Suprapubic skin (tissue), 4 donors: ENCODE results near the gene KLKB1. TPM values are rescaled to one million over a fixed set of nuclear protein-coding genes. Genes with fewer than 3 reads are reported as not detected.
A peak's percentile ranks its signal among the peaks of the same experiment; 100 is the strongest.

Experiments
- DNase-seq, 2 donors: peaks; one replicate each; pipeline ENCODE4 v3.0.0-alpha.2; 2019; ENCODE audit warnings: low spot score in 2 of 2
- H3K27ac ChIP-seq: fragments of 200-600 bp; sonication (generic); one replicate; pipeline ENCODE4 v1.5.1; 2019
- H3K27me3 ChIP-seq: fragments of 200-600 bp; sonication (generic); one replicate; pipeline ENCODE4 v1.5.1; 2019
- H3K36me3 ChIP-seq: fragments of 200-600 bp; sonication (generic); one replicate; pipeline ENCODE4 v1.5.1; 2019
- H3K4me1 ChIP-seq: fragments of 200-600 bp; sonication (generic); one replicate; pipeline ENCODE4 v1.5.1; 2019
- H3K4me3 ChIP-seq: fragments of 200-600 bp; sonication (generic); one replicate; pipeline ENCODE4 v1.5.1; 2019; ENCODE audit warnings: mild to moderate bottlenecking
- H3K9me3 ChIP-seq: fragments of 200-600 bp; sonication (generic); one replicate; pipeline ENCODE4 v1.5.1; 2019
- CTCF ChIP-seq, 2 donors: fragments of 200-600 bp in 1 of 2; fragments of 450-650 bp in 1 of 2; sonication (generic) in 1 of 2; IDR thresholded peaks; one replicate each; pipeline ENCODE4 v1.5.1; 2016 to 2019; ENCODE audit warnings: antibody characterized with exemption in 2 of 2, mild to moderate bottlenecking in 1 of 2, moderate library complexity in 1 of 2
- EP300 ChIP-seq: sonication (generic); formaldehyde crosslinking; IDR thresholded peaks from one replicate; pipeline ENCODE4 v1.6.1; 2017; ENCODE audit warnings: antibody characterized with exemption
- POLR2A ChIP-seq, 2 donors: fragments of 450-650 bp; IDR thresholded peaks; one replicate each; pipeline ENCODE4 v1.6.1; 2017; ENCODE audit warnings: antibody characterized with exemption in 2 of 2, mild to moderate bottlenecking in 2 of 2, moderate library complexity in 2 of 2
- POLR2AphosphoS5 ChIP-seq, 3 donors: sonication (generic); formaldehyde crosslinking; IDR thresholded peaks; one replicate each; pipeline ENCODE4 v1.6.1; 2017; ENCODE audit warnings: antibody characterized with exemption in 3 of 3
- WGBS: methylation state at CpG from one replicate; pipeline ENCODE4 v1.1.5; 2018; 5-methylcytosine and 5-hydroxymethylcytosine counted together
- total RNA-seq, 4 donors: library from RNA; depleted of rRNA; stranded (reverse); fragments of >200 nt; gene quantifications; one replicate each; pipeline ENCODE4 v1.1.0, GENCODE V29; 2016

Gene KLKB1
- total RNA-seq, 4 donors from 2014 or later = not detected

GRCh38 chr4:186192066-186192612 is 35.2 kb upstream of the KLKB1 start:
- peak in 1 of 2 donors; percentile 68 for DNase-seq
- H3K27me3 ChIP-seq = no peaks in the 10 kb centered on the region
- H3K4me3 ChIP-seq = peak overlapping the region; percentile 79
- peak overlapping the region; percentile 94 for H3K27ac ChIP-seq
- peaks cover 1% of the 10 kb centered on the region for H3K36me3 ChIP-seq
- no peak for TF ChIP-seq POLR2AphosphoS5 (IDR thresholded peaks at IDR 0.05)
- no peak for TF ChIP-seq EP300
- TF ChIP-seq POLR2A (IDR thresholded peaks at IDR 0.05) = no peak
- no peak for TF ChIP-seq CTCF (IDR thresholded peaks at IDR 0.05)
- peaks cover 32% of the 10 kb centered on the region for H3K4me1 ChIP-seq
- no peaks in the 10 kb centered on the region for H3K9me3 ChIP-seq
- WGBS = 8% methylated on average over 12 of the region's 22 CpGs

DNA sequence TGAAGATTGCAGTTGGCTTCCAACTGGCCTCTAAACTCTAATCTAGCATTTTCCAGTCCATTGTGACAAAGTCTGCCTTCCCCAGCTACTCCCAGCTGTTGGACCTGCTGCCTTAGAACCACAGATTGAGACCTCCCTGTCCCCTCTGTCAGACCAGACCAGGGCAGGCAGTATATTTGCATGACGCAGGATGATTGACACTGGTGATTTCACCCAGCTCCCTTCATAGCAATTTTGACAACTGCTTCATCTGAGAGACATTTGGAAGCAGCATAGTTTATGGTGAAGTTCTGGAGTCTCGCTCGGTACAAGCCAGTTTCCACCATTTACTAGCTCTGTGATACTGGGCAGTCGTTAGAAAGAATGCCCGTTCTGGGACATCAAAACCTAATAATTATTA is 33.5 kb upstream of the KLKB1 start:
- 92% methylated on average over 5 of the region's 5 CpGs for WGBS
- Histone ChIP-seq H3K4me3 (no peak overlapping the region), H3K27ac (no peak overlapping the region), H3K36me3 (peaks cover 2% of the 10 kb centered on the region), H3K9me3 (no peaks in the 10 kb centered on the region), H3K27me3 (no peaks in the 10 kb centered on the region), H3K4me1 (peaks cover 32% of the 10 kb centered on the region)
- no peak for DNase-seq
- TF ChIP-seq POLR2A (IDR thresholded peaks at IDR 0.05) = no peak
- no peak for TF ChIP-seq POLR2AphosphoS5 (IDR thresholded peaks at IDR 0.05)
- no peak for TF ChIP-seq EP300
- TF ChIP-seq CTCF (IDR thresholded peaks at IDR 0.05) = no peak

DNA sequence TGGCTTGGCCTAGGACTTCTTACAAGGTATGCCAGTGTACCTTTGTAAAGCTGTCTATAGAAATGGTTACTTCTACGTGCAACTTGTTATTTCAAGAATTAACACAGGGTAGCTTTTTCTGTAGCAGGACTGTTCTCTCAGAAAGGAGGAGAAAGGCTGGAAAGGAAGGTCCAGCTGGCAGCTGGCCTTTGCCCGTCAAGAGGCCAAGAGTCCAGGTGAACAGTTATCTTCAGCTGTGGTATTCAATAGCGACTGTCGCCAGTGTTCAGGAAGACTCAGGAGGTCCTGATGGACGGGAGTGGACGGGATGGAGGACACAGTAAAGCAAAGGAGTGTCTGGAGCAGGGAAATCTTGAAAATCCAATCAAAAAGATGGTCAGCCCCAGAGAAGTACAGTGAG is 31.2 kb upstream of the KLKB1 start:
- Histone ChIP-seq H3K27ac (no peak overlapping the region), H3K27me3 (no peaks in the 10 kb centered on the region), H3K9me3 (no peaks in the 10 kb centered on the region), H3K4me3 (no peak overlapping the region), H3K4me1 (peaks cover 21% of the 10 kb centered on the region), H3K36me3 (peaks cover 2% of the 10 kb centered on the region)
- DNase-seq = no peak
- 93% methylated on average over 6 of the region's 6 CpGs for WGBS
- TF ChIP-seq EP300 (no peak), POLR2A (IDR thresholded peaks at IDR 0.05) (no peak), POLR2AphosphoS5 (IDR thresholded peaks at IDR 0.05) (no peak), CTCF (IDR thresholded peaks at IDR 0.05) (no peak)

GRCh38 chr4:186200516-186200915 is 26.8 kb upstream of the KLKB1 start:
- DNase-seq = no peak
- WGBS = 71% methylated on average over 6 of the region's 6 CpGs
- Histone ChIP-seq H3K36me3 (peaks cover 2% of the 10 kb centered on the region), H3K27ac (no peak overlapping the region), H3K27me3 (no peaks in the 10 kb centered on the region), H3K4me3 (no peak overlapping the region), H3K9me3 (no peaks in the 10 kb centered on the region), H3K4me1 (peaks cover 13% of the 10 kb centered on the region)
- TF ChIP-seq POLR2A (IDR thresholded peaks at IDR 0.05) (no peak), POLR2AphosphoS5 (IDR thresholded peaks at IDR 0.05) (no peak), CTCF (IDR thresholded peaks at IDR 0.05) (no peak), EP300 (no peak)

GRCh38 chr4:186201010-186201409 is 26.3 kb upstream of the KLKB1 start:
- Histone ChIP-seq H3K27me3 (no peaks in the 10 kb centered on the region), H3K27ac (no peak overlapping the region), H3K9me3 (no peaks in the 10 kb centered on the region), H3K4me1 (peaks cover 13% of the 10 kb centered on the region), H3K36me3 (peaks cover 2% of the 10 kb centered on the region), H3K4me3 (no peak overlapping the region)
- no peak for DNase-seq
- no peak for TF ChIP-seq CTCF (IDR thresholded peaks at IDR 0.05)
- no peak for TF ChIP-seq POLR2AphosphoS5 (IDR thresholded peaks at IDR 0.05)
- no peak for TF ChIP-seq POLR2A (IDR thresholded peaks at IDR 0.05)
- no peak for TF ChIP-seq EP300
- WGBS = 84% methylated on average over 7 of the region's 7 CpGs
